ENCODE data around the gene OR6C76.

The OR6C76 gene

DNA sequence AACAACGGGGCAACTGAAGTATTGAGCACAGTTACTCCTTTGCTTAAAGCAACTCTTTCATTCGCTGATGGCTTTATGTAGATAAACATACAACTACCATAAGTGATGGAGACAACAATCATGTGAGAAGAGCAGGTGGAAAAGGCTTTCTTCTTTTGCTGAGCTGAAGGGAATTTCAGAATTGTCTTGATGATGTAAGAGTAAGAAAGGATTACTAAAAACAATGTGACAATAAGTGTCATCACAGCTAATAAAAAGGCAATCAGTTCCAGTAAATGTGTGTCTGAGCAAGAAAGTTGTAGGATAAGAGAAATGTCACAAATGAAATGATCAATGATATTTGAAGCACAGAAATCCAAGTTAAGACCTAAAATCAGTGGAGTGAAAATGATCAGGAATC lies 43.2 kb downstream of the OR6C76 start:
- DNase-seq (ENCODE audit: low read depth, low spot score), result no peak

DNA sequence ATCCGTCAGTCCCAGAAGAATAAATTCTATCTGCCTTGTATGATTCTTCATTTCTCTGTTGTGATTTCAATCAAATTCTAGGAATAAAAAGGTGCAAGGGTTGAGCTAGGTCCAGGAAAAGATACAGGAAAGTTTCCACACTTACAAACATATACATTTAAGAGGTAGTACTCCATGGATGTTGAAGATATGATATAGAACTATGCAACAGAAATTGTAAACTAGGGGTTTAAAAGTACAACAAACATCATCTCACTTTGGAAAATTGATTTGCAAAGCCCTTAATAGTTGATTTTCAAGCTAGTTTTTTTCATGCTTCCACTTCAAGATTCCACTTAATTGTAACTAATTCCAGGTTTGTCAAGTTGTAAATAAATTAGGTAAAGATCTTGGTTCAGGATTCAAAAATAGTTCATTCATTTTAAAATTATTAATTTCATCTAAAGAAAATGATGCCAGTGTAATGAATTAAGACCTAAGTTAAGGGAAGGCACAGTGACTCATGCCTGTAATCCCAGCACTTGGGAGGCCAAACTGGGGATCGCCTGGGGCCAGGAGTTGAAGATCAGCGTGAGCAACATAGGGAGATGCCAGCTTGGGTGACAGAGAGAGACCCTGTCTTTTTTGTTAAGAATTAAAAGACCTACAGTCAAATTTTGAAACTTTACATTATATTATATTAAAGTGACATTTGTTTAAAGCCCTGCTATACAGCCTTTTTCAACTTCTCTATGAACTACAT lies 44.2 kb downstream of the OR6C76 start, which contains the start of gene OR6C70:
Gene OR6C70 (minus strand): TSS at position 51 of the 742 bp plus-strand sequence. CDS start 0 bp downstream, at position 51.
- no peak for DNase-seq (ENCODE audit: low read depth, low spot score)

DNA sequence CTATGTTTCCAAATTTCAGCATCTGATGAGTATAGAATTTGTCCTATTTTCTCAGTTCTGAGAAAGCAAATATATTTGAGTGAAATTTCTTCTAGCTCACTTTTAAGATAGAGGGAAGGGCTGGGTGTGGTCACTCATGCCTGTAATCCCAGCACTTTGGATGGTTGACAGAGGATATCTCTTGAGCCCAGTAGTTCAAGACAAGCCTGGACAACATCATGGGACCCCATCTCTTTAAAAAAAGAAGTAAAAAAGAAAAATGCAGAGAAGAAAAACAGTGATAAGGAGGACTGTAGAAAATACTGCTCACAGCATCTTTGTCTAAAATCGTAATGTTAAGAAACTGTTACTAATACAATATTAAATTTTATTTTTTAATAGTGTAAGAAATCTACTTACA lies 46.2 kb downstream of the OR6C76 start:
- no peak for DNase-seq (ENCODE audit: low read depth, low spot score)

Data from astrocyte of the hippocampus (primary cell).